ENCODE results near the gene TOR1B.

GRCh38 chr9:129765764-129766317, 37.1 kb upstream of the TOR1B start:
- TF ChIP-seq POLR2A (IDR thresholded peaks at IDR 0.05) (no peak), POLR2AphosphoS5 (IDR thresholded peaks at IDR 0.05) (no peak)

Measured in breast epithelium (tissue), 3 donors.